SKM-1 treated with dmso at 0.1 percent for 144 hours (cell line): ENCODE results near the gene NKG7.

ENCODE experiments used
- DNase-seq: peaks from one replicate; lab custom pipeline; 2025; ENCODE audit not compliant: unreplicated experiment; lab: John Stamatoyannopoulos, UW

The NKG7 gene

GRCh38 chr19:51364200-51365106, 8.0 kb downstream of the NKG7 start:
- DNase-seq = no peak

GRCh38 chr19:51361239-51361638, 11.2 kb downstream of the NKG7 start:
- DNase-seq = no peak

GRCh38 chr19:51359294-51359693, 13.2 kb downstream of the NKG7 start:
- no peak for DNase-seq

GRCh38 chr19:51357952-51358351, 14.5 kb downstream of the NKG7 start:
- no peak for DNase-seq

- DNase-seq = no peak
These were observed 16.2 kb downstream of the NKG7 start for GRCh38 chr19:51356159-51356801.

- DNase-seq = no peak
These were observed 17.7 kb downstream of the NKG7 start for GRCh38 chr19:51354742-51355148.

- DNase-seq = no peak
These were observed 18.2 kb downstream of the NKG7 start for GRCh38 chr19:51354103-51354741.

GRCh38 chr19:51352783-51353360, 19.6 kb downstream of the NKG7 start:
- DNase-seq = no peak

- no peak for DNase-seq
These were observed 21.0 kb downstream of the NKG7 start for GRCh38 chr19:51351266-51351990.

GRCh38 chr19:51347209-51347928, 25.1 kb downstream of the NKG7 start:
- no peak for DNase-seq

GRCh38 chr19:51346742-51347141, 25.7 kb downstream of the NKG7 start:
- DNase-seq = no peak

- DNase-seq = no peak
These were observed 27.3 kb downstream of the NKG7 start for GRCh38 chr19:51345076-51345620.

GRCh38 chr19:51342631-51343569, 29.6 kb downstream of the NKG7 start:
- DNase-seq = no peak

GRCh38 chr19:51341976-51342580, 30.4 kb downstream of the NKG7 start, which contains the start of gene VSIG10L:
Gene VSIG10L, minus strand, starts transcription at chr19:51342139. Its CDS starts 15 bp downstream, at chr19:51342124.
- DNase-seq = no peak

GRCh38 chr19:51341066-51341465, 31.4 kb downstream of the NKG7 start:
- DNase-seq = no peak

- peak; percentile 66 for DNase-seq
These were observed 32.5 kb downstream of the NKG7 start for GRCh38 chr19:51339687-51340656.

GRCh38 chr19:51339313-51339686, 33.2 kb downstream of the NKG7 start:
- no peak for DNase-seq
